Measurements from ENCODE around the gene TYRO3. TPM values are rescaled to one million over a fixed set of nuclear protein-coding genes. Genes with fewer than 3 reads are reported as not detected.

The TYRO3 gene
- polyA plus RNA-seq, 3 donors = 0.09 to 0.12 TPM; not detected in 1

- Histone ChIP-seq H3K27ac (ENCODE audit: low read depth in 1 of 2, low read length in 2 of 2) (no peak overlapping the region), H3K4me1 (ENCODE audit: control insufficient read depth in 1 of 2, insufficient read depth in 2 of 2, low read length in 2 of 2) (no peaks in the 10 kb centered on the region), H3K4me3 (replicated peaks in 1 of 3; ENCODE audit: low read depth in 2 of 3, low read length in 3 of 3) (no peak overlapping the region), H3K36me3 (replicated peaks in 1 of 2; ENCODE audit: control insufficient read depth in 1 of 2, insufficient read depth in 2 of 2, low read length in 2 of 2) (no peaks in the 10 kb centered on the region), H3K79me2 (ENCODE audit: insufficient read depth, low read length) (no peaks in the 10 kb centered on the region), H3K9ac (ENCODE audit: insufficient read depth, low read length, poor library complexity, severe bottlenecking) (no peak overlapping the region), H3K27me3 (ENCODE audit: control insufficient read depth in 2 of 2, insufficient read depth in 2 of 2, low read length in 2 of 2) (no peaks in the 10 kb centered on the region), H3K9me3 (replicated peaks in 1 of 2; ENCODE audit: control insufficient read depth in 1 of 2, insufficient read depth in 1 of 2, low read length in 2 of 2) (no peaks in the 10 kb centered on the region), H3K4me2 (replicated peaks; ENCODE audit: extremely low read depth, low read length, poor library complexity, severe bottlenecking) (no peak overlapping the region), H4K20me1 (ENCODE audit: insufficient read depth, low read length) (no peaks in the 10 kb centered on the region), H2AFZ (ENCODE audit: insufficient read depth, low read depth, low read length, poor library complexity, severe bottlenecking) (no peak overlapping the region)
- intact Hi-C loops (cut with micrococcal nuclease) = no loop called here
- no CpG with 5 or more reads among the region's 2 CpGs for WGBS (ENCODE audit: insufficient coverage)
- H3K4me3 Mint-ChIP-seq = no peak overlapping the region
- H3K4me1 Mint-ChIP-seq = no peaks in the 10 kb centered on the region
- H3K27me3 Mint-ChIP-seq (ENCODE audit: low read depth in 3 of 3) = peaks cover 0 to 6% (median 4%) of the 10 kb centered on the region in 3 donors
- H3K36me3 Mint-ChIP-seq = no peaks in the 10 kb centered on the region
- DNase-seq = no peak
- H3K27ac Mint-ChIP-seq = no peak overlapping the region
- no peak for TF ChIP-seq CTCF (IDR thresholded peaks at IDR 0.05)
- H3K9me3 Mint-ChIP-seq = no peaks in the 10 kb centered on the region
Measured at GRCh38 chr15:41574158-41574557, 15.1 kb downstream of the TYRO3 start.

- intact Hi-C loops (cut with micrococcal nuclease) = no loop called here
- no peaks in the 10 kb centered on the region for H3K36me3 Mint-ChIP-seq
- H3K36me3 ChIP-seq (replicated peaks in 1 of 2; ENCODE audit: control insufficient read depth in 1 of 2, insufficient read depth in 2 of 2, low read length in 2 of 2) = no peaks in the 10 kb centered on the region
- peaks cover 0 to 6% (median 4%) of the 10 kb centered on the region in 3 donors for H3K27me3 Mint-ChIP-seq (ENCODE audit: low read depth in 3 of 3)
- H3K9me3 ChIP-seq (replicated peaks in 1 of 2; ENCODE audit: control insufficient read depth in 1 of 2, insufficient read depth in 1 of 2, low read length in 2 of 2) = no peaks in the 10 kb centered on the region
- H3K9ac ChIP-seq (ENCODE audit: insufficient read depth, low read length, poor library complexity, severe bottlenecking) = no peak overlapping the region
- no peak for TF ChIP-seq CTCF (IDR thresholded peaks at IDR 0.05)
- DNase-seq = no peak
- H3K27ac ChIP-seq (ENCODE audit: low read depth in 1 of 2, low read length in 2 of 2) = no peak overlapping the region
- H2AFZ ChIP-seq (ENCODE audit: insufficient read depth, low read depth, low read length, poor library complexity, severe bottlenecking) = no peak overlapping the region
- H3K79me2 ChIP-seq (ENCODE audit: insufficient read depth, low read length) = no peaks in the 10 kb centered on the region
- no peaks in the 10 kb centered on the region for H3K9me3 Mint-ChIP-seq
- WGBS (ENCODE audit: insufficient coverage) = 98% methylated on average over 4 of the region's 6 CpGs
- H3K27ac Mint-ChIP-seq = no peak overlapping the region
- no peaks in the 10 kb centered on the region for H3K4me1 ChIP-seq (ENCODE audit: control insufficient read depth in 1 of 2, insufficient read depth in 2 of 2, low read length in 2 of 2)
- no peak overlapping the region for H3K4me3 Mint-ChIP-seq
- H3K27me3 ChIP-seq (ENCODE audit: control insufficient read depth in 2 of 2, insufficient read depth in 2 of 2, low read length in 2 of 2) = no peaks in the 10 kb centered on the region
- no peak overlapping the region for H3K4me3 ChIP-seq (replicated peaks in 1 of 3; ENCODE audit: low read depth in 2 of 3, low read length in 3 of 3)
- no peak overlapping the region for H3K4me2 ChIP-seq (replicated peaks; ENCODE audit: extremely low read depth, low read length, poor library complexity, severe bottlenecking)
- H4K20me1 ChIP-seq (ENCODE audit: insufficient read depth, low read length) = no peaks in the 10 kb centered on the region
- H3K4me1 Mint-ChIP-seq = no peaks in the 10 kb centered on the region
Measured at GRCh38 chr15:41575282-41575681, 16.3 kb downstream of the TYRO3 start.

Data from CD14-positive monocyte (primary cell).